ENCODE measurements around the gene SGF29.
"Not testable (repeated sequence)": the region's sequence is repeated elsewhere in the genome, so short reads cannot be mapped to it uniquely, and the experiment has no call there.

The SGF29 gene

DNA sequence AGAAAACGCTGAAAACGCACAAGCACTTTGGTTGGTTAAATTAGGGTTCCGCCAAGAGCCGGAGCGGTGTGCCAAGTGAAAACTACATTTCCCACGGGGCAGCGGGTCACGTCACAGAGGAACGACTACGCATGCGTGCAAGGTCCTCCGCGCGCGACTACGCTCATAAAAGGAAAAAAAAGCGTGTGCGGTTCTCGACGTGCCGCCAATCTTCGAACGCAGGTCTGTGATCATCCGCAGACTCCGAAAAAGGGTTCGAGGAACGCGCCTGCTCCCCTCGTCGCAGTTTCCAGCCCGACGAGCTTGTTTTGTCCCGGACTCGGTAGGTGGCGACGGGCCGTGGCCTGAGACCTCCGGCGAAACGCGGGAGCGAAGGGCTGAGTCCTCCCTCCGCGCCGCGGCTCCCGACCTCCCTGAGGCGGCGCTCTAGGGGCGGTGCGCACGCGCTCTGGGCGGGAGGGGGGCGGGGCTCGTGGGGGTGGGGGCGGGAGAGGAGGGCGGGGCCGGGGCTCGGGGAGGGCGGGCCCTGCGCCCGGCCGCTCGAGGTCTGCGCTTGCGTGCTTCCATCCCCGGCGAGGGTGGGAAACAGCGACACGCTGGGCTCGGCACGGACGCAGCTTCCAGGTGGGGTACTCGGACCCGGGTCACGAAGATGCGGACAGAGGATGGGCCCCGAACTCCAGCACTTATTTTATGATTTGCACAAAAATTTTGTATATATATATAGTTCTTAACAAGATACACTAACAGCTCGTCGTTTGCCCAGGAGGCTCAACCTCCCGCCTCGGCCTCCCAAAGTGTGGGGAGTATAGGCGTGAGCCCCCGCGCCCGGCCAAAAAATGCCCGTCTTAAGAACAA lies at the start of gene SGF29:
SGF29 (plus strand) TSS at position 145 of the 858 bp plus-strand sequence. CDS start 27,150 bp downstream, outside the sequence.
- peak within 1 kb of the TSS; percentile 65 for H3K4me3 ChIP-seq (ENCODE audit: low read depth, low read length)
- DNase-seq (ENCODE audit: low read depth) = peak; percentile 73

GRCh38 chr16:28504707-28505404 lies 48.9 kb upstream of the SGF29 start:
- H3K4me3 ChIP-seq (ENCODE audit: low read depth, low read length) = no peak overlapping the region

DNA sequence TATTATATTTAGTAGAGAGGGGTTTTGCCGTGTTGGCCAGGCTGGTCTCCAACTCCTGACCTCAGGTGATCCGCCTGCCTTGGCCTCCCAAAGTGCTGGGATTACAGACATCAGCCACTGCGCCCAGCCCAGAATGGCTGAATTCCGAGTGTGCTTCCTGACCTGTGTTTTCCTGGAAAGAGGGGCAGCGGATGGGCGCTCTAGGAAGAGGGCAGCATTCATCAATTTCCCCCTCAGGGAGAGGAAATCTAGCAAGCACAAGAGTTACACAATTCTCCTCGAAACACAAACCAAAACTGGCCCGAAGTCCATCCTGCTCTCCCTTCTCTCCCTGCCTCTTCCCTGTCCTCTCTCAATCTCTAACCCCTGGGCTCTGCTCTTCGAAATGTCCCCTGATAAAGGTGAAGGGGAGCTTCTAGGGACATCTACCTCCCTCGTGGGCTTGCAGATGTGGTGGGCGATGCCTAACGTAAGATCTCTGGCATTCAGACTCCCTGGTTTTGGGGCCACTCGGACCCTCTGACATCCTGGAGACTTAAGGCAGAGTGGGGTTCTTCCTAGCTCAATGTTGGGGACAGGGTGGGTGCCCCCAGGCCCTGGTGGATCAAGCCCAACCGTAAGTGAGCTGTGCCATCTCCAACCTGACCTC lies 48.1 kb upstream of the SGF29 start:
- H3K4me3 ChIP-seq (ENCODE audit: low read depth, low read length) = no peak overlapping the region
- DNase-seq (ENCODE audit: low read depth) = no peak

More at GRCh38 chr16:28504707-28505404, 48.9 kb upstream of the SGF29 start:
- no peak for DNase-seq (ENCODE audit: low read depth)

DNA sequence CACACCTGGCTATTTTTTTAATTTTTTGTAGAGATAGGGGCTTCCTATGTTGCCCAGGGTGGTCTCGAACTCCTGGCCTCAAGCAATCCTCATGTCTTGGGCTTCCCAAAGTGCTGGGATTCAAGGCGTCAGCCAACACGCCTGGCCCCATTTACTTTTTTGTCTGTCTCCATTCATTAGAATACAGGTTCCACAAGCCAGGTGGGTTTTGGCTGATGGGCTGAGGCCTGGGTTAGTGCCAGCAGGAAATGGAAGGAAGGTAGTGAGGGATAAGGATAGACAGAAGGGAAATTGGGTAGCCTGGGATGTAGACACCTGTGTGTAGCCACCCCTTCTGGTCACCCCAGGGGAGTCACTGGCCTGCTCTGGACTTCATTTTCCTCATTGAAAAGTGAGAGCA lies 42.7 kb upstream of the SGF29 start:
- no peak overlapping the region for H3K4me3 ChIP-seq (ENCODE audit: low read depth, low read length)
- DNase-seq (ENCODE audit: low read depth) = no peak

DNA sequence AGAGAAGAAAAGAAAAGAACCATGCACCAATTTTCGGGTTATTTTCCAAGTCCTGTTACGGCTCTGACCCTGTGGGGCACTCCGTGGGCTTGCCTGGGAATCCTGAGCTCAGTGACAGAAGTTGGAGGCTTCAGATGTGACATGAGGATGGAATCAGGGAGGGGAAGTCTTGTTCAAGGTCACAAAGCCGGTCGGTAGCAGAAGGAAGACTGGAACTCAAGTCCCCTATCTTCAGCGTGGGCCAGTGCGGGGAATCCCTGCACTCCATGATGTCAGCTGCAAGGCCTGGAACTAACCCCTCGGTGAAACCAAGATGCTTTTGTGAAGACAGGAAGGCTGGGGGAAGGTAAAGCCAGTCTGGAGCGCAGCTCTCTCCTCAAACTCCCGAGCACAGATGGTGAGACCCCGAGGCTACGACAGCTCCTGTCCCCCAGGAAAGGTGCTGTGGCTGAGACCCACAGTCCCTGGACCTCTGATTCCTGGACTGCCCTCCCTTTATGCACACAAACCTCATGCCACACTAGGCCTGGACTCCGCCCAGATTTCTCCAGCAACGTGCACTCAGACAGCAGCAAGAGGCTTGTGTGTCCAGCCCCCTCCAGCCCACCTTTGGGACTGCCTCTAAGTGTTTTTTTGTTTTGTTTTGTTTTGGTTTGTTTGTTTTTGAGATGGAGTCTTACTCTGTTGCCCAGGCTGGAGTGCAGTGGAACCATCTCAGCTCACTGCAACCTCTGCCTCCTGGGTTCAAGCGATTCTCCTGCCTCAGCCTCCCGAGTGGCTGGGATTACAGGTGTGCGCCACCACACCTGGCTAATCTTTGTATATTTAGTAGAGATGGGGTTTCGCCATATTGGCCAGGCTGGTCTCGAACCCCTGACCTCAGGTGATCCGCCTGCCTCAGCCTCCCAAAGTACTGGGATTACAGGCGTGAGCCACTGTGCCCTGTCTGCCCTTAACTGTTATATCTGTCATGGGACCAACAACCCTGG lies 41.6 kb upstream of the SGF29 start:
- DNase-seq (ENCODE audit: low read depth) = no peak
- H3K4me3 ChIP-seq (ENCODE audit: low read depth, low read length) = no peak overlapping the region

DNA sequence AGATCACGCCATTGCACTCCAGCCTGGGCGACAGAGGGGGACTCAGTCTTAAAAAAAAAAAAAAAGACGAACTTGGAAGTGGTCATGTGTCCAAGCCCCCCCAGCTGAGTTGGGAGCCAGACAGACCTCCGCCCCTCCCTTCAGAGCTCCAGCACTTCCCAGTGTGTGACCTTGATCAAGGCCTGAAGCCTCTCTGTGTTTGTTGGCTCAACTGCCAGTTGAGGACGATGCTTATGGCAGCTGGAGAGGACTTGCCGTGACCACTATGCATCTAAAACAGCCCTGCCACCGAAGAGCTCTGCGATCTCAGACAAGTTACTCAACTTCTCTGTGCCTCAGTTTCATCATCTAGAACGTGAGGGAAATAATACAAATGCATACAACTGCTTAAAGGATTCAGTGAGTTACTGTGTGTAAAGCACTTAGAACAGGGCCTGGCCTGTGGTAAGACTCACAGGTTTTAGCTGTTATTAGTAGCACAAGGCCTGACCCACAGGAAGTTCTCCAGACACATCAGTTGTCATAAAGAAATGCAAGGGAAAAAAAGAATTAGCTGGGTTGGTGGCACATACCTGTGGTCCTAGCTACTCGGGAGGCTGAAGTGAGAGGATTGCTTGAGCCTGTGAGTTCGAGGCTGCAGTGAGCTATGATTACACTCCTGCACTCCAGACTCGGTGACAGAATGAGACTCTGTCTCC lies 40.1 kb upstream of the SGF29 start:
- H3K4me3 ChIP-seq (ENCODE audit: low read depth, low read length) = no peak overlapping the region
- DNase-seq (ENCODE audit: low read depth) = no peak

- H3K4me3 ChIP-seq (ENCODE audit: low read depth, low read length) = no peak overlapping the region
- DNase-seq (ENCODE audit: low read depth) = no peak
Observed at GRCh38 chr16:28514246-28514645, 39.5 kb upstream of the SGF29 start.

DNA sequence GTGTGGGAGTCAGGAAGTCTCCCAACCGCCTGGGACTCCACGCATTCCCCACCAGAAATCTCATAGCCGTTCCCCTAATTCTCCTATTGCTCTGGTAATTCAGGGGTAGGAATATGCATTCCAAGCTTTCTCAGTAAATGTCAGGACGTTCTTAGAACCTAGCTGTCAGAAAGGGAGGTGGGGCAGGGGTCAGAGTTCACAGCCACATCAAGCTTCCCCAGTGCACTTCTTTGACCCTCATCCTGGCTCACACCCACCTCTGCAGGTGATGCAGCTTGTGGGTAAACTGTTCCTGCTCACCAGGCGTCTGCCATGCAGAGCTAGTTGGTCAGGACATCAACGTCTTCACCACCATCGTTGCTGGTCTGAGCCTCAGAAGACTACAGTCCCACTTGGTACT lies 33.0 kb upstream of the SGF29 start:
- no peak for DNase-seq (ENCODE audit: low read depth)
- H3K4me3 ChIP-seq (ENCODE audit: low read depth, low read length) = no peak overlapping the region

DNA sequence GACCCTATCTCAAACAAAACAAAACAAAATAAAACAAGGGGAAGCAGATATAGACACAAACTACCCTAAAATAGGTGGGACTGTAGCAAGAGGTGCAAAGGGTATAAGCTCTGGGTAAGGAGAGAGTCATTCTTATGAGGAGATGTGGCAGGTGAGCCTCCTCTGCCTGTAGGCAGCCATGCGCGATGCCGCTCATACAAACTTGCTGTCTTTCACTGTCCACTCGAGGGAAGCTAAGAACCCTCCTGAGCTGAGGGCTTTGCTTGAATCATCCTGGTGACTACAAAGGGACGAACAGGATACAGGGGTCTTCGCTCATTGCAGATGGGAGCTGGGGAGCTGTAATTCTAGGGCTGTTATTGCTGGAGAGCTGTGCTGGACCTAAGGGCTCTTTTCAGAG lies 32.3 kb upstream of the SGF29 start:
- no peak for DNase-seq (ENCODE audit: low read depth)
- no peak overlapping the region for H3K4me3 ChIP-seq (ENCODE audit: low read depth, low read length)

GRCh38 chr16:28522792-28523191 lies 30.9 kb upstream of the SGF29 start:
- no peak overlapping the region for H3K4me3 ChIP-seq (ENCODE audit: low read depth, low read length)
- no peak for DNase-seq (ENCODE audit: low read depth)

GRCh38 chr16:28524681-28525171 lies 29.0 kb upstream of the SGF29 start:
- no peak for DNase-seq (ENCODE audit: low read depth)
- no peak overlapping the region for H3K4me3 ChIP-seq (ENCODE audit: low read depth, low read length)

DNA sequence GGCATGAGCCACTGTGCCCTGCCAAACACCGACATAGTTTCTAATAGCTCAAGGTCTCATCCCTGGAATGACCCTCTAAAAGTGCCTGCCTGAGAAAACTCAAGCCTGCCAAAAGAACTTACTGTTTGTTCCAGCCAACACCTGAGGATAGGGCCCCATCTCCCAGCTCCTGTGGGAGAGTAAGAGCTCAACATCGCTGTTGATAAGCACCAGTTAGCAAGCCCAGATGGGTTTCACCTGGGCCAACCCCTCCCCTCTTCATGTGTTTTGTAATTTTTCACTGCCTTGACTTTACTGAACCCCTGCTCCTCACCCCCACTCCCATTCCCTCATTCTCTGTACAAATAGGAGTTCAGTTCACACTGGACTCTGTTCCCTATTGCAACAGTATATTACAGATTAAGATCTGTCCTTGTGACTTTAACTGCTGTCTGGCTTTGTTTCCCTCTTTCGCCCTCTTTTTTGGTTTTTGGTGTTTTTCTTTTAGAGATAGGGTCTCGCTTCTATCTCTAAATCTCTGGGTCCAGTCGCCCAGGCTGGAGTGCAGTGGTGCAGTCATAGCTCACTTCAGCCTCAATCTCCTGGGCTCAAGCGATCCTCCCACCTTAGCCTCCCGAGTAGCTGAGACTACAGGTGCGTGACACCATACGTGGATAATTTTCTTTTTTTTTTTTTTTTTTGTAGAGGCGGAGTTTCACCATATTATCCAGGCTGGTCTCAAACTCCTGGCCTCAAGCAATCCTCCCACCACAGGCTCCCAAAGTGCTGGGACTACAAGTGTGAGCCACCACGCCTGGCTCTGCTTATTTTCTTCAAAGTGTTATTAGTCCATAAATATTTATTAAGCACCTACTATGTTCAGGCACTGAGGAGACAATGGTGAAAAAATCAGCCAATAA lies 27.3 kb upstream of the SGF29 start:
- DNase-seq (ENCODE audit: low read depth) = no peak
- no peak overlapping the region for H3K4me3 ChIP-seq (ENCODE audit: low read depth, low read length)

DNA sequence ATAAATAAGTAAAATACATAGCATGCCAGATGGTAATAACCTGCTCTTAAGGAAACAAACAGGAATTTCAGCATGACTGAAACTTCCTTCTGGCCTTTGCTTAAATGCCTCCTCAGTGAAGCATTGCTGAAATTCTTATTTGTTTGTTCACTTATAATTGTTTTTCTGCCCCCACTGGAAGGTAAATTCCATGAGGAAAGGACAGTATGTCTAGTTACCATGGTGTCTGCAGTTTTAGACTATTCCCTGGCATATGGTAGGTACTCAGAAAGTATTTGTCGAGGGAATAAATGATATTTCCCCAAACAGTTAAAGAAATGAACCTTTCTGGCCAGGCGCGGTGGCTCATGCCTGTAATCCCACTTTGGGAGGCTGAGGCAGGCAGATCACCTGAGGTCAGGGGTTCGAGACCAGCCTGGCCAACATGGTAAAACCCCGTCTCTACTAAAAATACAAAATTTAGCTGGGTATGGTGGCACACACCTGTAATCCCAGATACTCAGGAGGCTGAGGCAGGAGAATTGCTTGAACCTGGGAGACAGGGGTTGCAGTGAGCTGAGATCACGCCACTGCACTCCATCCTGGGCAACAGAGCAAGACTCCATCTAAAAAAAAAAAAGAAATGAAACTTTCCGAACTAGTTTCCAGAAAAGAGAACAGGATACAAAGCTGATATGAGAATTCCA lies 26.5 kb upstream of the SGF29 start:
- not testable (repeated sequence) for H3K4me3 ChIP-seq (ENCODE audit: low read depth, low read length); DNase-seq (ENCODE audit: low read depth)

DNA sequence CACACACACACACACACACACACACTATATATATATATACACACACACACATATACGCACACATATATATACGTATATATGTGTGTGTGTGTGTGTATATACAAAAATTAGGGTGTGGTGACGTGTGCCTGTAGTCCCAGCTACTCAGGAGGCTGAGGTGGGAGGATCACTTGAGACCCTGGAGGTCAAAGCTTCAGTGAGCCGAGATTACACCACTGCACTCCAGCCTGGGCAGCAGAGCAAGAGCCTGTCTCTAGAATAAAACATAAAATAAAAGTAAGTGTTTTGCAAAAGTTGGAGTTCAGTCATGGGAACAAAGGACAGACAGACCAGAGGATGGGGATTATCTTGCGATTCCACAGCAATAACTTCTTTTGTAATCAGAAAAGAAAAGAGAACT lies 25.7 kb upstream of the SGF29 start:
- DNase-seq (ENCODE audit: low read depth) = no peak

DNA sequence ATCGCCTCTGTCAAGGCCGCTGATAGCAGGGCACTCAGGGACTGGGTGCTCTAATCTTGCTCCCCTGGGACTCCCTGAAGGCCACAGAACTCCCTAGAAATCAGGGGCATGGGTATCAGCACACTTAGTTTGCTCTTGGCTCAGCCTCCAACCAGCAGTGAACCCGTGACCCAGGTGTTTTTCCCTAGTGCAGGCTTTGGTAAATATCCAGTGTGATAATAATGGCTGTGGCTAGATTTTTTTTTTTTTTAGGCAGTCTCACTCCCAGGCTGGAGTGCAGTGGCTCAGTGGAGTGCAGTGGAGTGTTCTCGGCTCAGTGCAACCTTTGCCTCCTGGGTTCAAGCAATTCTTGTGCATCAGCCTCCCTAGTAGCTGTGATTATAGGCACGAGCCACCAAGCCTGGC lies 25.3 kb upstream of the SGF29 start:
- H3K4me3 ChIP-seq (ENCODE audit: low read depth, low read length) = no peak overlapping the region
- DNase-seq (ENCODE audit: low read depth) = no peak

More for the DNA sequence above, 25.7 kb upstream of the SGF29 start:
- H3K4me3 ChIP-seq (ENCODE audit: low read depth, low read length) = no peak overlapping the region

- DNase-seq (ENCODE audit: low read depth) = no peak
Observed at GRCh38 chr16:28529124-28529523, 24.6 kb upstream of the SGF29 start.

More at GRCh38 chr16:28529124-28529523, 24.6 kb upstream of the SGF29 start:
- no peak overlapping the region for H3K4me3 ChIP-seq (ENCODE audit: low read depth, low read length)
